ENCODE results near the gene KAT6B. TPM values are rescaled to one million over a fixed set of nuclear protein-coding genes. Genes with fewer than 3 reads are reported as not detected.

KAT6B gene
- total RNA-seq, 4 donors from 2014 or later: 29.1 to 159 (median 61.2) TPM

DNA sequence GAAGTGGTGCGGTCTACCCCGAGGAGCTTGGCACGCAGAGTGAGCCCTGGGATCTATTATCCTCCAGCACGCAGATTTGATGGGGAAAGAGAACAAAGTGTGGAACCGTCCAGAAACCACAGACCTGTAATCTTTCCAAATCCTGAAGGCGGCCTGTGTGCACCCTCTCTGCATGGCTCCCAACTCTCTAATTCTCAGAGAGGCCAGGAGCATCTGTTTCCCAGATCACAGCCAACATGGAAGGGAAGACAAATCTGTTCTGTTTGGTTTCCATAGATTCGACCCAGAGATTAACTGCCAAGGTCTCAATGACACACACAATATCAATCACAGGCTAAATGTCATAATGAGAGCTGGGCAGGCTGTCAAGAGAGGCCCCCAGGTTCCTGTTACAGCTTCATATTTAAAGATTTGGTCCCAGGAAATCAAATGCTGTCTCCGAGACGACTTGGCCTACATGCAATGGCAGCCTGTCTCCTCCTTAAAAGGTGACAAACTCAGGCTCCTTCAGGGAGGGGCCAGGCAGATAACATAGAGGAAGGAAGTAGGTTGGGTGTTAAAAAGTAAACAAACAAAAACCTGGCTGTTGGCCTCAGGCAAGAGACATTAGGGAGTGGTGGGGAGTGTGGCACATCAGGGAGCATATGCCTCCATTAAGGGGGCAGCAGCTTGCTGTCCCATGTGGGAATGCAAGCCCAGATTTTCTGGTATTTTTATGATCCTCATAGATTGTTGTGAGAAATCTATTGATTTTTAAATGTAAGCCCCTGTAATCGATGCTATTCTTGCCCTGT is 236.3 kb downstream of the KAT6B start:
- no peak overlapping the region for H3K4me3 ChIP-seq
- H3K9me3 ChIP-seq: no peaks in the 10 kb centered on the region
- peaks cover 5 to 6% of the 10 kb centered on the region in 2 donors for H3K4me1 ChIP-seq
- H3K36me3 ChIP-seq: no peaks in the 10 kb centered on the region
- no peak for TF ChIP-seq POLR2A (IDR thresholded peaks at IDR 0.05)
- TF ChIP-seq CTCF (IDR thresholded peaks at IDR 0.05): no peak
- intact Hi-C loops (cut with DNase I; ENCODE audit: low total_unique reads): no loop called here
- peak in 1 of 2 donors; percentile 46 for DNase-seq
- no peaks in the 10 kb centered on the region for H3K27me3 ChIP-seq
- peak overlapping the region; percentile 8 to 39 for H3K27ac ChIP-seq

GRCh38 chr10:75063461-75064230 is 237.2 kb downstream of the KAT6B start:
- Histone ChIP-seq H3K4me1 (peaks cover 5 to 6% of the 10 kb centered on the region in 2 donors), H3K9me3 (no peaks in the 10 kb centered on the region), H3K27ac (peak overlapping the region; percentile 74 to 75), H3K4me3 (no peak overlapping the region), H3K27me3 (no peaks in the 10 kb centered on the region), H3K36me3 (no peaks in the 10 kb centered on the region)
- TF ChIP-seq POLR2A (IDR thresholded peaks at IDR 0.05) (no peak), CTCF (IDR thresholded peaks at IDR 0.05) (no peak)
- DNase-seq: no peak
- intact Hi-C loops (cut with DNase I; ENCODE audit: low total_unique reads): no loop called here

- H3K36me3 ChIP-seq: no peaks in the 10 kb centered on the region
- no peaks in the 10 kb centered on the region for H3K9me3 ChIP-seq
- no peaks in the 10 kb centered on the region for H3K27me3 ChIP-seq
- no peak for DNase-seq
- H3K27ac ChIP-seq: peak overlapping the region; percentile 74 to 75
- peaks cover 5 to 6% of the 10 kb centered on the region in 2 donors for H3K4me1 ChIP-seq
- TF ChIP-seq POLR2A (IDR thresholded peaks at IDR 0.05): no peak
- no peak for TF ChIP-seq CTCF (IDR thresholded peaks at IDR 0.05)
- intact Hi-C loops (cut with DNase I; ENCODE audit: low total_unique reads): no loop called here
- H3K4me3 ChIP-seq: no peak overlapping the region
Measured at GRCh38 chr10:75065076-75065475, 238.7 kb downstream of the KAT6B start.

DNA sequence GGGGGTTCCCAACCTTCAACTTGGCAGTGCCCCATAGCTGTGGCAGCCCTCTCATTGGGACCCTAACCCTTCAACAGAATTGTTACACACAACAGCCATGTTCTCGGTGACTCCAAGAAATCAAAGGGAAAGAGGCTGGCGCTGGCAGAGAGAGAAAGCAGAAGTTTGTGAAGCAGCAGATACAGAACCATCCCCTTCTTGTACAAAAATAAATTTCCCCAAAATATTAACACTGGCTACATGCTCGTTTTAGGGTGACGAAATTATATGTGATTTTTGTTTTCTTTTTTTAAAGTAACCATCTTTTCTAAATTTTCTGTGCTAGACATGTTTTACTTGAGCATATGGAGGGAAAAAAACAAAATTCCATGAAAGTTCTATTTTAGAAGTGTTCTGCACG is 239.9 kb downstream of the KAT6B start:
- no peak for TF ChIP-seq CTCF (IDR thresholded peaks at IDR 0.05)
- TF ChIP-seq POLR2A (IDR thresholded peaks at IDR 0.05): no peak
- H3K36me3 ChIP-seq: no peaks in the 10 kb centered on the region
- DNase-seq: no peak

GRCh38 chr10:75067272-75067671 is 240.9 kb downstream of the KAT6B start:
- H3K27me3 ChIP-seq: no peaks in the 10 kb centered on the region
- H3K9me3 ChIP-seq: no peaks in the 10 kb centered on the region
- H3K4me1 ChIP-seq: peaks cover 5 to 6% of the 10 kb centered on the region in 2 donors
- no peak overlapping the region for H3K4me3 ChIP-seq
- H3K27ac ChIP-seq: no peak overlapping the region
- no peak for DNase-seq
- no peaks in the 10 kb centered on the region for H3K36me3 ChIP-seq
- no peak for TF ChIP-seq CTCF (IDR thresholded peaks at IDR 0.05)
- TF ChIP-seq POLR2A (IDR thresholded peaks at IDR 0.05): no peak
- intact Hi-C loops (cut with DNase I; ENCODE audit: low total_unique reads): no loop called here

More for the DNA sequence above, 239.9 kb downstream of the KAT6B start:
- intact Hi-C loops (cut with DNase I; ENCODE audit: low total_unique reads): no loop called here
- H3K27me3 ChIP-seq: no peaks in the 10 kb centered on the region
- no peaks in the 10 kb centered on the region for H3K9me3 ChIP-seq
- peaks cover 5 to 6% of the 10 kb centered on the region in 2 donors for H3K4me1 ChIP-seq
- no peak overlapping the region for H3K4me3 ChIP-seq
- H3K27ac ChIP-seq: peak overlapping the region in 1 of 2 donors; percentile 74

Measured in uterus (tissue), 4 donors.